Caco-2 (cell line): ENCODE results near the gene SF3B5. TPM values are rescaled to one million over a fixed set of nuclear protein-coding genes. Genes with fewer than 3 reads are reported as not detected.

Experiments
- BruUV-seq: library from RNA; stranded (reverse); fragments of 400-500 nt; replicated peaks from 2 replicates; lab custom pipeline; 2021; lab: Mats Ljungman, UMichigan
- CTCF ChIA-PET: fragments of 300-600 bp; sonication (Branson Sonifier 250); formaldehyde crosslinking; loops from one replicate; lab custom pipeline; 2022; ENCODE audit warnings: antibody characterized with exemption; lab: Charles Lee
- POLR2A ChIA-PET: fragments of 300-600 bp; sonication (Branson Sonifier 250); formaldehyde crosslinking; loops from one replicate; lab custom pipeline; 2022; ENCODE audit warnings: antibody characterized with exemption; lab: Charles Lee
- DNase-seq, 2 experiments: peaks; one replicate each; pipeline versions ENCODE4 v3.0.0 to v3.0.0-alpha.2; 2020 to 2022
- H3K27me3 ChIP-seq: replicated peaks from 2 replicates; pipeline ENCODE4 v1.6.0; 2011; ENCODE audit warnings: low read length; ENCODE audit not compliant: control insufficient read depth, insufficient read depth
- H3K36me3 ChIP-seq: 2 replicates; pipeline ENCODE4 v1.5.1; 2011; ENCODE audit warnings: low read length; ENCODE audit not compliant: control insufficient read depth, insufficient read depth
- H3K4me1 ChIP-seq: fragments of 250-450 bp; sonication (Bioruptor Pico); 2 replicates; pipeline ENCODE4 v1.5.1; 2020; ENCODE audit warnings: mild to moderate bottlenecking
- H3K4me3 ChIP-seq: 2 replicates; pipeline ENCODE4 v1.5.1; 2011; ENCODE audit warnings: low read depth, mild to moderate bottlenecking, control low read depth, low read length
- H3K9me3 ChIP-seq: fragments of 250-450 bp; sonication (Bioruptor Pico); 2 replicates; pipeline ENCODE4 v1.5.1; 2020; ENCODE audit warnings: mild to moderate bottlenecking, moderate library complexity
- H3K27ac Mint-ChIP-seq: one replicate; pipeline ENCODE4 v1.8.0; 2022; ENCODE audit warnings: mixed read lengths; ENCODE audit not compliant: unreplicated experiment
- H3K27me3 Mint-ChIP-seq: one replicate; pipeline ENCODE4 v1.8.0; 2022; ENCODE audit warnings: mixed read lengths; ENCODE audit not compliant: insufficient read depth, unreplicated experiment
- H3K36me3 Mint-ChIP-seq: one replicate; pipeline ENCODE4 v1.8.0; 2022; ENCODE audit warnings: mild to moderate bottlenecking, mixed read lengths; ENCODE audit not compliant: insufficient read depth, unreplicated experiment
- H3K4me1 Mint-ChIP-seq: one replicate; pipeline ENCODE4 v1.8.0; 2022; ENCODE audit warnings: low read depth, mixed read lengths; ENCODE audit not compliant: unreplicated experiment
- H3K4me3 Mint-ChIP-seq: one replicate; pipeline ENCODE4 v1.8.0; 2022; ENCODE audit warnings: mild to moderate bottlenecking, moderate library complexity, mixed read lengths; ENCODE audit not compliant: unreplicated experiment
- H3K9me3 Mint-ChIP-seq: one replicate; pipeline ENCODE4 v1.8.0; 2022; ENCODE audit warnings: mixed read lengths; ENCODE audit not compliant: unreplicated experiment
- intact Hi-C: fragments of 100-400 bp; cut with micrococcal nuclease; formaldehyde crosslinking; loops from one replicate; pipeline ENCODE4 v1.10.0; 2022; ENCODE audit not compliant: unreplicated experiment
- total RNA-seq: library from RNA; stranded (reverse); gene quantifications from 2 replicates; pipeline ENCODE4 v1.2.3, GENCODE V29; 2022
- TF ChIP-seq, protein P1 (sequence below), 2 experiments: fragments of 200-600 bp in 1 of 2; IDR thresholded peaks; 1 replicate in 1 of 2; 2 replicates in 1 of 2; pipeline versions ENCODE4 v1.5.1 to v1.8.0; 2011 to 2022; ENCODE audit warnings: antibody characterized with exemption in 1 of 2, control low read depth in 1 of 2, inconsistent platforms in 1 of 2, low read depth in 1 of 2, low read length in 1 of 2, mild to moderate bottlenecking in 1 of 2, moderate library complexity in 1 of 2; ENCODE audit not compliant: insufficient read depth in 1 of 2, severe bottlenecking in 1 of 2, unreplicated experiment in 1 of 2

SF3B5 gene
- total RNA-seq, 1 experiment from 2014 or later = 84.6 TPM

DNA sequence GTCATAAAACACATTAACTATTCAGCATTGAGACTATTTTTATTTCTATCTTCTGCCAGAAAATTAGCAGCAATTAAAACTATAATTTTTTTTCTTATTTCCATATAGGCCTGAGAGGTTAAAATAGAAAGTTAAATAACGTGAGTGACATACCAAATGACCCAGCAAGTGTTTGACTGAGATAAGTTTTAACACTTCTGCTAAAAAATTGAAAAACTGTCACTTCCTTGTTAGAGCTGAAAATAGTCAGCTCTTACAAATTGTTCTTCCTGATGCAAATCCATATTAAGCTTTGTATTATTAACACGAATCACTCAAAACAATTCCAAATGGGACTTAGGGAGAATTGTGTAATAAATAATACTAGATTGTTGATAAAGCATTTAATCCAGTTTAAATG is 28.5 kb upstream of the SF3B5 start:
- Histone ChIP-seq H3K9me3 (no peaks in the 10 kb centered on the region), H3K4me3 (no peak overlapping the region), H3K36me3 (no peaks in the 10 kb centered on the region), H3K27me3 (no peaks in the 10 kb centered on the region), H3K4me1 (no peaks in the 10 kb centered on the region)
- H3K36me3 Mint-ChIP-seq = peaks cover 5% of the 10 kb centered on the region
- DNase-seq = no peak
- BruUV-seq = no TSS peak
- H3K9me3 Mint-ChIP-seq = no peaks in the 10 kb centered on the region
- intact Hi-C loops = loop anchor here (2.0 kb wide), 1 partner anchor 13 kb away; no protein-coding TSS in a partner anchor
- ChIA-PET POLR2A (no interaction called here), CTCF (no interaction called here)
- TF ChIP-seq, protein P1, sequence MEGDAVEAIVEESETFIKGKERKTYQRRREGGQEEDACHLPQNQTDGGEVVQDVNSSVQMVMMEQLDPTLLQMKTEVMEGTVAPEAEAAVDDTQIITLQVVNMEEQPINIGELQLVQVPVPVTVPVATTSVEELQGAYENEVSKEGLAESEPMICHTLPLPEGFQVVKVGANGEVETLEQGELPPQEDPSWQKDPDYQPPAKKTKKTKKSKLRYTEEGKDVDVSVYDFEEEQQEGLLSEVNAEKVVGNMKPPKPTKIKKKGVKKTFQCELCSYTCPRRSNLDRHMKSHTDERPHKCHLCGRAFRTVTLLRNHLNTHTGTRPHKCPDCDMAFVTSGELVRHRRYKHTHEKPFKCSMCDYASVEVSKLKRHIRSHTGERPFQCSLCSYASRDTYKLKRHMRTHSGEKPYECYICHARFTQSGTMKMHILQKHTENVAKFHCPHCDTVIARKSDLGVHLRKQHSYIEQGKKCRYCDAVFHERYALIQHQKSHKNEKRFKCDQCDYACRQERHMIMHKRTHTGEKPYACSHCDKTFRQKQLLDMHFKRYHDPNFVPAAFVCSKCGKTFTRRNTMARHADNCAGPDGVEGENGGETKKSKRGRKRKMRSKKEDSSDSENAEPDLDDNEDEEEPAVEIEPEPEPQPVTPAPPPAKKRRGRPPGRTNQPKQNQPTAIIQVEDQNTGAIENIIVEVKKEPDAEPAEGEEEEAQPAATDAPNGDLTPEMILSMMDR (IDR thresholded peaks at IDR 0.05; ENCODE audit: insufficient read depth in 1 of 2, low read depth in 1 of 2, low read length in 1 of 2, severe bottlenecking in 1 of 2, unreplicated experiment in 1 of 2) = no peak
- H3K27ac Mint-ChIP-seq = no peak overlapping the region
- H3K4me1 Mint-ChIP-seq = no peaks in the 10 kb centered on the region
- no peak overlapping the region for H3K4me3 Mint-ChIP-seq
- no peaks in the 10 kb centered on the region for H3K27me3 Mint-ChIP-seq

DNA sequence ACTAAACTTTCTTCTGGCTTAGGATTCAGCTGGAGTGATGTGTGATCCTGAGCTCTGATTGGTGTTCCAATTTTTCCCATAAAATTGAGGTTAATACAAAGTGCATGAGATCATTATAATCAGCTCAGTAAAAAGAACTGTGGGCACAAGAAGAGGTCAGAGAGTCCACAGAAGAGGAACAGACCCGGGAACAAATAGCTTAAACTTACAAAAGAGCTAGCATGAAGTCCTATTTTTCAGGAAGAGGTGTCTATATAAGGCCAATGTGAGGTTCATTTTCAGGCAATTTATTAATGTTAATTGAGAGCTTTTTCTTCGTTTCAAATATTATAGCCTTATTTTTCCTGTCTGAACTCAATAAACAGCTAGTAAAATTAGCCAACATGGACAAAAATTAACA is 28.0 kb upstream of the SF3B5 start:
- H3K27ac Mint-ChIP-seq = no peak overlapping the region
- no peak for DNase-seq
- H3K4me1 Mint-ChIP-seq = no peaks in the 10 kb centered on the region
- H3K27me3 ChIP-seq = no peaks in the 10 kb centered on the region
- peaks cover 5% of the 10 kb centered on the region for H3K36me3 Mint-ChIP-seq
- no peaks in the 10 kb centered on the region for H3K9me3 Mint-ChIP-seq
- no TSS peak for BruUV-seq
- TF ChIP-seq, protein P1 (IDR thresholded peaks at IDR 0.05; ENCODE audit: insufficient read depth in 1 of 2, low read depth in 1 of 2, low read length in 1 of 2, severe bottlenecking in 1 of 2, unreplicated experiment in 1 of 2) = no peak
- intact Hi-C loops = loop anchor here (2.0 kb wide), 1 partner anchor 13 kb away; no protein-coding TSS in a partner anchor
- no peak overlapping the region for H3K4me3 ChIP-seq
- CTCF ChIA-PET = no interaction called here
- no peaks in the 10 kb centered on the region for H3K27me3 Mint-ChIP-seq
- H3K36me3 ChIP-seq = no peaks in the 10 kb centered on the region
- POLR2A ChIA-PET = no interaction called here
- no peaks in the 10 kb centered on the region for H3K4me1 ChIP-seq
- H3K9me3 ChIP-seq = no peaks in the 10 kb centered on the region
- no peak overlapping the region for H3K4me3 Mint-ChIP-seq

DNA sequence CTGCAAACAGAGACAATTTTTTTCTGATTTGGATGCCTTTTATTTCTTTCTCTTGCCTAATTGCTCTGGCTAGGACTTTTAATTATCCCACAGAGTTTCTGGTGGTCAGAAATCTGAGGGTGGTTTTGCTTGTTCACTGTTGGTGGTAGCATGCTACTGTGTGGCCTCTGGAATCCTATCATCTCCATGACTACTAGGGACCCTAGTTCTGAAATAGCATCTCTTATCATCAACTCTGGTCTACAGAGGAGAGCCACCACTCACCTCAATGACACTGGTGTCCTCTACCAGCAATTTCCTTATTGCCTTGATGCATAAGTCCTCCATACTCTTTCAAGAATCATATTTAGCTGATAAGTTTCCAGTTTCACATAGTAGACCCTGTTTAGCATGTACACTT is 27.5 kb upstream of the SF3B5 start:
- CTCF ChIA-PET = no interaction called here
- H3K4me3 Mint-ChIP-seq = no peak overlapping the region

More for the DNA sequence above, 27.5 kb upstream of the SF3B5 start:
- Mint-ChIP-seq H3K9me3 (no peaks in the 10 kb centered on the region), H3K36me3 (peaks cover 5% of the 10 kb centered on the region), H3K27ac (no peak overlapping the region), H3K4me1 (no peaks in the 10 kb centered on the region), H3K27me3 (no peaks in the 10 kb centered on the region)
- intact Hi-C loops = loop anchor here (2.0 kb wide), 1 partner anchor 14 kb away; no protein-coding TSS in a partner anchor
- H3K4me1 ChIP-seq = no peaks in the 10 kb centered on the region
- no peaks in the 10 kb centered on the region for H3K36me3 ChIP-seq
- no peak overlapping the region for H3K4me3 ChIP-seq
- no peaks in the 10 kb centered on the region for H3K27me3 ChIP-seq
- DNase-seq = no peak
- POLR2A ChIA-PET = no interaction called here
- no TSS peak for BruUV-seq
- H3K9me3 ChIP-seq = no peaks in the 10 kb centered on the region
- TF ChIP-seq, protein P1 (IDR thresholded peaks at IDR 0.05; ENCODE audit: insufficient read depth in 1 of 2, low read depth in 1 of 2, low read length in 1 of 2, severe bottlenecking in 1 of 2, unreplicated experiment in 1 of 2) = no peak
